HG03432 (cell line): ENCODE measurements around the gene CD74.
"Not testable (repeated sequence)": the region's sequence is repeated elsewhere in the genome, so short reads cannot be mapped to it uniquely, and the experiment has no call there.

Experiments used
- ATAC-seq: cut with Tn5 transposase; IDR thresholded peaks from one replicate; pipeline ENCODE4 v1.9.1; 2021; ENCODE audit warnings: mild to moderate bottlenecking, moderate library complexity; ENCODE audit not compliant: unreplicated experiment

CD74 gene

GRCh38 chr5:150412319-150413175, at the start of gene CD74:
TSS of gene CD74 (minus strand) at chr5:150412910. CDS start at chr5:150412749, 161 bp downstream.
- ATAC-seq: peak; percentile 81

- peak; percentile 79 for ATAC-seq
These were observed 48.5 kb upstream of the CD74 start for GRCh38 chr5:150461231-150461630.

- ATAC-seq: no peak
These were observed 48.1 kb upstream of the CD74 start for GRCh38 chr5:150460781-150461180.

GRCh38 chr5:150458802-150459557, 46.3 kb upstream of the CD74 start:
- peak; percentile 80 for ATAC-seq

- ATAC-seq: no peak
These were observed 45.0 kb upstream of the CD74 start for GRCh38 chr5:150457562-150458240.

- no peak for ATAC-seq
These were observed 44.4 kb upstream of the CD74 start for GRCh38 chr5:150457121-150457520.

GRCh38 chr5:150454492-150455229, 42.0 kb upstream of the CD74 start:
- no peak for ATAC-seq

- ATAC-seq: not testable (repeated sequence)
These were observed 41.3 kb upstream of the CD74 start for GRCh38 chr5:150454027-150454426.

- no peak for ATAC-seq
These were observed 40.2 kb upstream of the CD74 start for GRCh38 chr5:150452914-150453313.

- no peak for ATAC-seq
These were observed 38.9 kb upstream of the CD74 start for GRCh38 chr5:150451594-150451993.

GRCh38 chr5:150449517-150450339, 37.0 kb upstream of the CD74 start, which contains the start of gene RPS14:
TSS of gene RPS14 (minus strand) at chr5:150449739. CDS start at chr5:150447733, 2,006 bp downstream.
- ATAC-seq: peak; percentile 98

- peak; percentile 38 for ATAC-seq
These were observed 36.3 kb upstream of the CD74 start for GRCh38 chr5:150448952-150449516.

- no peak for ATAC-seq
These were observed 35.6 kb upstream of the CD74 start for GRCh38 chr5:150448334-150448733.

- ATAC-seq: no peak
These were observed 34.5 kb upstream of the CD74 start for GRCh38 chr5:150447188-150447587.

- no peak for ATAC-seq
These were observed 33.9 kb upstream of the CD74 start for GRCh38 chr5:150446583-150446982.

GRCh38 chr5:150446088-150446487, 33.4 kb upstream of the CD74 start:
- no peak for ATAC-seq

- no peak for ATAC-seq
These were observed 32.1 kb upstream of the CD74 start for GRCh38 chr5:150444770-150445169.

- no peak for ATAC-seq
These were observed 30.7 kb upstream of the CD74 start for GRCh38 chr5:150443242-150444075.

GRCh38 chr5:150442699-150443080, 30.0 kb upstream of the CD74 start:
- ATAC-seq: no peak
